ENCODE measurements around the gene MAP3K4. TPM values are rescaled to one million over a fixed set of nuclear protein-coding genes. Genes with fewer than 3 reads are reported as not detected.

Gene MAP3K4
- total RNA-seq, 2 experiments from 2014 or later = 30.3 to 38.7 TPM

GRCh38 chr6:160959726-160960435 lies 31.7 kb upstream of the MAP3K4 start:
- TF ChIP-seq CTCF (conservative IDR thresholded peaks at IDR 0.05; ENCODE audit: low read length) (no peak), EZH2phosphoT487 (IDR thresholded peaks at IDR 0.05; ENCODE audit: borderline replicate concordance, low read depth, low read length) (no peak)
- ChIA-PET POLR2A (no interaction called here), CTCF (ENCODE audit: unreplicated experiment) (no interaction called here)
- no peak overlapping the region for H3K4me3 ChIP-seq (ENCODE audit: low read depth, low read length, poor library complexity, severe bottlenecking)
- no TSS peak for BruUV-seq (replicated peaks)
- no peaks in the 10 kb centered on the region for H3K79me2 ChIP-seq (ENCODE audit: insufficient read depth, low read depth, low read length)
- no peaks in the 10 kb centered on the region for H4K20me1 ChIP-seq (ENCODE audit: insufficient read depth, low read length)
- no peaks in the 10 kb centered on the region for H3K36me3 ChIP-seq (ENCODE audit: insufficient read depth, low read length)
- H3K4me2 ChIP-seq (ENCODE audit: low read length) = no peak overlapping the region
- H3K27ac ChIP-seq (ENCODE audit: low read depth, low read length, poor library complexity, severe bottlenecking) = no peak overlapping the region
- intact Hi-C loops (cut with micrococcal nuclease; ENCODE audit: unreplicated experiment) = no loop called here
- DNase-seq (ENCODE audit: low spot score) = no peak
- no peaks in the 10 kb centered on the region for H3K9me2 ChIP-seq (ENCODE audit: insufficient read depth, low read length)
- H3K9me3 ChIP-seq (ENCODE audit: low read length) = no peaks in the 10 kb centered on the region
- H3K4me1 ChIP-seq (ENCODE audit: insufficient read depth, low read length, poor library complexity, severe bottlenecking) = no peaks in the 10 kb centered on the region
- H2AFZ ChIP-seq (ENCODE audit: low read length) = no peak overlapping the region

- no peaks in the 10 kb centered on the region for H4K20me1 ChIP-seq (ENCODE audit: insufficient read depth, low read length)
- H3K4me3 ChIP-seq (ENCODE audit: low read depth, low read length, poor library complexity, severe bottlenecking) = no peak overlapping the region
- no peak overlapping the region for H3K27ac ChIP-seq (ENCODE audit: low read depth, low read length, poor library complexity, severe bottlenecking)
- H3K79me2 ChIP-seq (ENCODE audit: insufficient read depth, low read depth, low read length) = no peaks in the 10 kb centered on the region
- H3K4me2 ChIP-seq (ENCODE audit: low read length) = no peak overlapping the region
- H3K9me2 ChIP-seq (ENCODE audit: insufficient read depth, low read length) = no peaks in the 10 kb centered on the region
- no peak for DNase-seq (ENCODE audit: low spot score)
- no peak for TF ChIP-seq EZH2phosphoT487 (IDR thresholded peaks at IDR 0.05; ENCODE audit: borderline replicate concordance, low read depth, low read length)
- TF ChIP-seq CTCF (conservative IDR thresholded peaks at IDR 0.05; ENCODE audit: low read length) = no peak
- no peaks in the 10 kb centered on the region for H3K36me3 ChIP-seq (ENCODE audit: insufficient read depth, low read length)
- BruUV-seq (replicated peaks) = no TSS peak
- H2AFZ ChIP-seq (ENCODE audit: low read length) = no peak overlapping the region
- no peaks in the 10 kb centered on the region for H3K4me1 ChIP-seq (ENCODE audit: insufficient read depth, low read length, poor library complexity, severe bottlenecking)
- H3K9me3 ChIP-seq (ENCODE audit: low read length) = no peaks in the 10 kb centered on the region
- ChIA-PET CTCF (ENCODE audit: unreplicated experiment) (no interaction called here), POLR2A (no interaction called here)
- intact Hi-C loops (cut with micrococcal nuclease; ENCODE audit: unreplicated experiment) = no loop called here
Observed at GRCh38 chr6:160960839-160961238, 30.7 kb upstream of the MAP3K4 start.

GRCh38 chr6:160962835-160963623 lies 28.5 kb upstream of the MAP3K4 start:
- no peak for DNase-seq (ENCODE audit: low spot score)
- intact Hi-C loops (cut with micrococcal nuclease; ENCODE audit: unreplicated experiment) = no loop called here
- CTCF ChIA-PET (ENCODE audit: unreplicated experiment) = no interaction called here
- POLR2A ChIA-PET = no interaction called here
- TF ChIP-seq CTCF (conservative IDR thresholded peaks at IDR 0.05; ENCODE audit: low read length) = no peak
- TF ChIP-seq EZH2phosphoT487 (IDR thresholded peaks at IDR 0.05; ENCODE audit: borderline replicate concordance, low read depth, low read length) = no peak
- BruUV-seq (replicated peaks) = no TSS peak
- no peaks in the 10 kb centered on the region for H3K79me2 ChIP-seq (ENCODE audit: insufficient read depth, low read depth, low read length)
- no peak overlapping the region for H2AFZ ChIP-seq (ENCODE audit: low read length)
- H3K9me3 ChIP-seq (ENCODE audit: low read length) = no peaks in the 10 kb centered on the region
- H3K4me2 ChIP-seq (ENCODE audit: low read length) = no peak overlapping the region
- no peaks in the 10 kb centered on the region for H4K20me1 ChIP-seq (ENCODE audit: insufficient read depth, low read length)
- no peaks in the 10 kb centered on the region for H3K9me2 ChIP-seq (ENCODE audit: insufficient read depth, low read length)
- no peaks in the 10 kb centered on the region for H3K36me3 ChIP-seq (ENCODE audit: insufficient read depth, low read length)
- no peak overlapping the region for H3K27ac ChIP-seq (ENCODE audit: low read depth, low read length, poor library complexity, severe bottlenecking)
- H3K4me1 ChIP-seq (ENCODE audit: insufficient read depth, low read length, poor library complexity, severe bottlenecking) = no peaks in the 10 kb centered on the region
- no peak overlapping the region for H3K4me3 ChIP-seq (ENCODE audit: low read depth, low read length, poor library complexity, severe bottlenecking)
